H1 (cell line): Measurements from ENCODE around the gene GPC2.

Experiments
- CEBPB ChIP-seq: IDR thresholded peaks from 2 replicates; pipeline ENCODE4 v1.6.1; 2012; ENCODE audit warnings: low read depth, low read length
- EZH2 ChIP-seq: fragments of 200-600 bp; sonication (generic); IDR thresholded peaks from 2 replicates; pipeline ENCODE4 v1.7.1; 2012; ENCODE audit warnings: low read depth, mild to moderate bottlenecking, moderate library complexity, low read length, inconsistent platforms; ENCODE audit not compliant: severe bottlenecking
- GTF2F1 ChIP-seq: IDR thresholded peaks from 2 replicates; pipeline ENCODE4 v1.6.1; 2012; ENCODE audit warnings: low read depth, low read length, improper control_type of control experiment, borderline replicate concordance
- KDM1A ChIP-seq: fragments of 200-600, 300-600 bp; sonication (generic); IDR thresholded peaks from 2 replicates; pipeline ENCODE4 v1.7.1; 2016; ENCODE audit warnings: mild to moderate bottlenecking, low read length, borderline replicate concordance
- MAFK ChIP-seq: IDR thresholded peaks from 2 replicates; pipeline ENCODE4 v1.6.1; 2012; ENCODE audit warnings: low read depth, mild to moderate bottlenecking, improper control_type of control experiment, low read length
- NRF1 ChIP-seq: IDR thresholded peaks from 2 replicates; pipeline ENCODE4 v1.6.1; 2011; ENCODE audit warnings: mild to moderate bottlenecking, low read depth, low read length, improper control_type of control experiment
- POLR2AphosphoS5 ChIP-seq: IDR thresholded peaks from 2 replicates; pipeline ENCODE4 v1.6.1; 2011; ENCODE audit warnings: low read depth, low read length
- RAD21 ChIP-seq, 2 experiments: IDR thresholded peaks in 1 of 2; conservative IDR thresholded peaks in 1 of 2; 2 replicates each; pipeline ENCODE4 v1.6.1; 2011; ENCODE audit warnings: low read depth in 2 of 2, low read length in 2 of 2, improper control_type of control experiment in 1 of 2, inconsistent platforms in 1 of 2, mild to moderate bottlenecking in 1 of 2, moderate library complexity in 1 of 2
- YY1 ChIP-seq: IDR thresholded peaks from 2 replicates; pipeline ENCODE4 v1.6.1; 2011; ENCODE audit warnings: low read depth, mild to moderate bottlenecking, low read length
- ZNF274 ChIP-seq: IDR thresholded peaks from 2 replicates; pipeline ENCODE4 v1.7.0; 2012; ENCODE audit warnings: low read length, borderline replicate concordance; ENCODE audit errors: extremely low read depth
- TF ChIP-seq, protein P1 (sequence below), 3 experiments: IDR thresholded peaks; 1 replicate in 2 of 3; 2 replicates in 1 of 3; pipeline versions ENCODE4 v1.5.1 to v1.6.1; 2011; ENCODE audit warnings: low read length in 3 of 3, mild to moderate bottlenecking in 3 of 3, inconsistent platforms in 2 of 3, low read depth in 1 of 3, moderate library complexity in 1 of 3; ENCODE audit not compliant: insufficient read depth in 1 of 3; ENCODE audit errors: control extremely low read depth in 1 of 3

GRCh38 chr7:100198266-100198665 lies 21.1 kb upstream of the GPC2 start:
- no peak for TF ChIP-seq EZH2
- no peak for TF ChIP-seq CEBPB
- TF ChIP-seq, protein P1, sequence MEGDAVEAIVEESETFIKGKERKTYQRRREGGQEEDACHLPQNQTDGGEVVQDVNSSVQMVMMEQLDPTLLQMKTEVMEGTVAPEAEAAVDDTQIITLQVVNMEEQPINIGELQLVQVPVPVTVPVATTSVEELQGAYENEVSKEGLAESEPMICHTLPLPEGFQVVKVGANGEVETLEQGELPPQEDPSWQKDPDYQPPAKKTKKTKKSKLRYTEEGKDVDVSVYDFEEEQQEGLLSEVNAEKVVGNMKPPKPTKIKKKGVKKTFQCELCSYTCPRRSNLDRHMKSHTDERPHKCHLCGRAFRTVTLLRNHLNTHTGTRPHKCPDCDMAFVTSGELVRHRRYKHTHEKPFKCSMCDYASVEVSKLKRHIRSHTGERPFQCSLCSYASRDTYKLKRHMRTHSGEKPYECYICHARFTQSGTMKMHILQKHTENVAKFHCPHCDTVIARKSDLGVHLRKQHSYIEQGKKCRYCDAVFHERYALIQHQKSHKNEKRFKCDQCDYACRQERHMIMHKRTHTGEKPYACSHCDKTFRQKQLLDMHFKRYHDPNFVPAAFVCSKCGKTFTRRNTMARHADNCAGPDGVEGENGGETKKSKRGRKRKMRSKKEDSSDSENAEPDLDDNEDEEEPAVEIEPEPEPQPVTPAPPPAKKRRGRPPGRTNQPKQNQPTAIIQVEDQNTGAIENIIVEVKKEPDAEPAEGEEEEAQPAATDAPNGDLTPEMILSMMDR (IDR thresholded peaks at IDR 0.05; ENCODE audit: control extremely low read depth in 1 of 3, insufficient read depth in 1 of 3, low read depth in 1 of 3, low read length in 3 of 3): no peak
- TF ChIP-seq POLR2AphosphoS5: no peak
- no peak for TF ChIP-seq RAD21 (IDR thresholded peaks at IDR 0.05 in 1 of 2, conservative IDR thresholded peaks at IDR 0.05 in 1 of 2; ENCODE audit: low read depth in 2 of 2, low read length in 2 of 2)
- no peak for TF ChIP-seq ZNF274
- no peak for TF ChIP-seq MAFK
- TF ChIP-seq YY1: no peak
- no peak for TF ChIP-seq KDM1A
- TF ChIP-seq GTF2F1: no peak
- TF ChIP-seq NRF1: no peak
